ENCODE results near the gene HSPH1.
"Not testable (repeated sequence)": the region's sequence is repeated elsewhere in the genome, so short reads cannot be mapped to it uniquely, and the experiment has no call there.

The HSPH1 gene

DNA sequence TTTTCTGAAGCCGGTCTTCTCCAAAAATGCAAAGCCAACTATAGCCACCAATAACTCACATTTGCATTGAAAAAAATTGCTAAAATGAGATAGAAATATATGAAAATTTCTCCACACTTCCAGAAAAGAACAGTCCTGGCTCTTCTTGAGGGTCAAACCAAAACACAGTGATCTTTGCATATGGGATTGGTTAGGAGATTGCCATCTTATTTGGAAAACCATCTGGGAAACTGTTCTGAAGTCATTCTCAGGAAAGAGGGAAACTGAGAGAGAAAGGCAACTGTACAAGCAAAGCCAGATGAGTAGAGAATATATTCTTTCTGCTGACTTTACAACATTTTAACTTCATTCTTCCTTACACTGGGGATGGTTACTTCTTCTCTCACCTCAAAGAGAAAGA lies 54.6 kb downstream of the HSPH1 start:
- Mint-ChIP-seq H3K27ac (no peak overlapping the region), H3K4me1 (no peaks in the 10 kb centered on the region), H3K27me3 (peaks cover 0 to under 1% of the 10 kb centered on the region in 2 donors), H3K36me3 (no peaks in the 10 kb centered on the region), H3K9me3 (no peaks in the 10 kb centered on the region), H3K4me3 (no peak overlapping the region)
- DNase-seq (no peak), ATAC-seq (replicated peaks) (no peak)

DNA sequence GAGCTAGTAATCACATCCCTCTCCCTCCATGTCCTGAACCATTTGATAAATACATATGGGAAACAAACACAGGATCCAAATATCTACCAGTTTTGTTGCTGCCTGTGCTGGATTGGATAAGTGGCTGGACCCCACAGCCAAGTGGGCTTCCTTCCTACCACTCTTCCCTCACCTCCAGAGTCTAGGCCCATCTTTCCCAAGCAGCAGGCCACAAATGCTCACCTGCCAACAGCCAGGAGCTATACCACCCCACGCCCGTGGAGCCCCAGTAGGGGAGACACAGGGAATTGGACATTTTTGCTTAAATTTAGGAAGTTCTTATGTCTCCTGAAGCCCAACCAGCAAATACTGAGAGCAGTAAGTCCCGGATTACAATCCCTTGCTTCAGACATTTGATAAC lies 55.8 kb downstream of the HSPH1 start:
- no peaks in the 10 kb centered on the region for H3K9me3 Mint-ChIP-seq
- no peak for DNase-seq
- H3K27ac Mint-ChIP-seq, result no peak overlapping the region
- no peak overlapping the region for H3K4me3 Mint-ChIP-seq
- H3K27me3 Mint-ChIP-seq, result peaks cover 0 to 7% of the 10 kb centered on the region in 2 donors
- no peaks in the 10 kb centered on the region for H3K36me3 Mint-ChIP-seq
- ATAC-seq (replicated peaks), result no peak
- H3K4me1 Mint-ChIP-seq, result no peaks in the 10 kb centered on the region

DNA sequence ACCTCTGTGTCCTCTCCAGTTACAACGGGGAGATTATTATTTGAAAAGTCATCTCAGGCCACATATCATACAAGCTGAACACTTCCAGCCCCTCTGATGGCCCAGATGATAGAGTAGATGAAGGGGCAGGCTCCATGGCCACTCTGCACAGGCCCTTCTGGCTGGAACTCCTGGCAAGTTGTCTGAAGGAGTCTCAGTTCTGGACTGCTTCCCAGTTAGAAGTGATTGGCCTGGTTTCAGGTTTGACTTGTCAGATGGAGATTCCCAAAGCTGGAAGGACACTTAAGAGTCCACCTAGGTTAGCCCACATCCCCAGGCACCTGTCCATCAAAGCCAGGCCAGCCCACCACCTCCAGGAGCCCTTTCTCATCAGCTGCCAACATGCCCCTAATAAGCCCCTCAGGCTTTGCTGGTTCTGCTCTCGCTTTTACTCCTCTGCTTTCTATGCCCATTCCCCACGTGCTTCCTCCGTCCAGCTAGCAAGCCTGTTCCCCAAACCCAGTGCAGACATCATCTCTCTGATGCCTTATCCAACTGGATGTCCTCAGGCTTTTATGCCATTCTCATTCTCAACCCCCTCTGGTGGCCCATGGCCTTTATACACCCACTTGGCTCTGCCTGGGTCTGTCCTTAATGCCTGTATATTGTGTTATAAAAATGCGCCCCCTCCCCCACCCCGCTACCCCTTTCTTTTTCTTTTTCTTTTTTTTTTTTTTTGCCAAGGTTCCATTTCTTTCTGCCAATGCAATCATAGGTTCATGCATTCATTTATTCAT lies 56.5 kb downstream of the HSPH1 start:
- H3K36me3 Mint-ChIP-seq, result no peaks in the 10 kb centered on the region
- ATAC-seq (replicated peaks) (no peak), DNase-seq (no peak)
- no peaks in the 10 kb centered on the region for H3K4me1 Mint-ChIP-seq
- H3K27ac Mint-ChIP-seq, result no peak overlapping the region
- peaks cover 3 to 11% of the 10 kb centered on the region in 2 donors for H3K27me3 Mint-ChIP-seq
- no peaks in the 10 kb centered on the region for H3K9me3 Mint-ChIP-seq
- H3K4me3 Mint-ChIP-seq, result no peak overlapping the region

DNA sequence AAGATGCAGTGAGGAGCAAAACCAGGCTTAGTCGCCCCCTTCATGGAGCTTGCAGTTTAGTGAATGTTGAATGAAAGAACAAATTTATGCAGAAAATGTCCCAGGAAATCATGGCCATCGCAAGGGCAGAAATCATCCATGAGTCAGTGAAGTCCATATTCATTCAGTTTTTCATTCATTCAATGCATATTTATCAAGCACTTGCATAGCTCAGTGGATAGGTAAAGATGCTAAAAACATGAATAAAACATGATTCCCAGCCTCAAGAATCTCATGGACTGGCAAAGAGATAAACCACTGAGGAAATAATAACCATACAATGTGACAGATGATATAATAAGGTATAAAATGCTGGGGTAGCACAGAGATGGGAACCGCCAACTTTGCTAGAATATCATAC lies 58.8 kb downstream of the HSPH1 start:
- Mint-ChIP-seq H3K4me3 (no peak overlapping the region), H3K9me3 (no peaks in the 10 kb centered on the region), H3K36me3 (no peaks in the 10 kb centered on the region), H3K4me1 (no peaks in the 10 kb centered on the region), H3K27me3 (peaks cover 14 to 24% of the 10 kb centered on the region in 2 donors), H3K27ac (no peak overlapping the region)
- no peak for ATAC-seq (replicated peaks)
- no peak for DNase-seq

DNA sequence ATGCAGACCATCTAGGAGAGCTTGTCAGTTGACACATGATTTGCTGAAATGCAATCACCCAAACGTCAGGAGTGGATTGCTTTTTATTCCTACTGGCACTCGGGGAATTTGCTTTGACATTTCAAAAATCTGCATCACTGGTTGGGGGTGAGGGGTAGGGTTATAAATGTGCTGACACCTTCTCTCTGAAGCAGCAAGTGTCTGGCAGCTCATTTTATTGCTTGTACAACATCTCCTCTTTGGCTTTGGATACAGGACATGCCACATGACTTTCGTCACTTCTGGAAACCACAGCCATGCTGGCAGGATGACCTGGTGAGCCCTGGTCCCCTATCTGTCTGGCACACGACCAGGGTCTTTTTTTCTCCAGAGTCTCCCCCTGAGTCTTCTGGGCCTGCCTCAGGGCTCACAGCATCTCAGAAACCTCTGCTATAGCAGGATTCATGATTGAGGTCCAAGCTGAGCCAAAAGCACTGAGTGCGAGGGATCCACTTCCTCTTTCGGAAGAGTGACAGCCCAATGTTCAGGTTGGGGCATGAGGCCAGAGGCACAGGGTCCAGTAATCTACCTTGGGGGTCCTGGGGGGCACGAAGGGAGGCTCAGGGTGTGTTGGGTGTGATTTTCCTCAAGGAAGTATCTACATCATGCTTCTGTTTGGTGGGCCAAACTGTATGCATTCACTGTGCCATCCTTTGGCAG lies 60.1 kb downstream of the HSPH1 start:
- Mint-ChIP-seq H3K4me3 (no peak overlapping the region), H3K27ac (no peak overlapping the region), H3K36me3 (no peaks in the 10 kb centered on the region), H3K4me1 (no peaks in the 10 kb centered on the region), H3K27me3 (peaks cover 18 to 32% of the 10 kb centered on the region in 2 donors), H3K9me3 (no peaks in the 10 kb centered on the region)
- DNase-seq, result no peak
- no peak for ATAC-seq (replicated peaks)

DNA sequence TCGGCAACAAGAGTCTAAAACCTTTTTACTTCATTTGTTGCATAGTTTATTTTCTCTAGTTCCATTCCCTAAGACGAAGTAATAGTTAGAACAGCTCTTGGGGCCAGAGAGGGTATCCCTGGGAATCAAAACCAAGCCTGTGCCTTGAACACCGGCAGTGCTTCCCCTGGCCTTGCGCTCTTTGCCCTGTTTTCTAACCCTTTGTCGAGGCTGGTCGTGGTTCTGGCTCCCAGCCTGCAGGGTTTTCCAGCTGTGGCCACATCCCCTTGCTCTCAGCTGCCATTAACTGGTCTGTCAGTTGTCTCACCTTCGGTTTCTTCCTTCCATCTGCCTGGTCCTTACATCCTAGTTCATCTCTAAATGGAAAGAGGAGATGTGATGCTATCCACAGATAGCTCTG lies 61.0 kb downstream of the HSPH1 start:
- Mint-ChIP-seq H3K27me3 (peaks cover 19 to 34% of the 10 kb centered on the region in 2 donors), H3K4me1 (no peaks in the 10 kb centered on the region), H3K36me3 (no peaks in the 10 kb centered on the region), H3K4me3 (no peak overlapping the region), H3K27ac (no peak overlapping the region), H3K9me3 (no peaks in the 10 kb centered on the region)
- ATAC-seq (replicated peaks), result no peak
- no peak for DNase-seq

- H3K9me3 Mint-ChIP-seq; H3K4me1 Mint-ChIP-seq; H3K36me3 Mint-ChIP-seq; H3K4me3 Mint-ChIP-seq; DNase-seq; ATAC-seq (replicated peaks); H3K27ac Mint-ChIP-seq: not testable (repeated sequence)
- peaks cover 23 to 39% of the 10 kb centered on the region in 2 donors for H3K27me3 Mint-ChIP-seq
These were observed 63.7 kb downstream of the HSPH1 start for GRCh38 chr13:31097911-31098434.

GRCh38 chr13:31096654-31097302 lies 64.9 kb downstream of the HSPH1 start:
- no peak overlapping the region for H3K27ac Mint-ChIP-seq
- DNase-seq (no peak), ATAC-seq (replicated peaks) (no peak)
- no peaks in the 10 kb centered on the region for H3K9me3 Mint-ChIP-seq
- peaks cover 32 to 47% of the 10 kb centered on the region in 2 donors for H3K27me3 Mint-ChIP-seq
- H3K4me3 Mint-ChIP-seq, result no peak overlapping the region
- no peaks in the 10 kb centered on the region for H3K4me1 Mint-ChIP-seq
- no peaks in the 10 kb centered on the region for H3K36me3 Mint-ChIP-seq

- no peak for DNase-seq
- H3K27me3 Mint-ChIP-seq, result peaks cover 26 to 44% of the 10 kb centered on the region in 2 donors
- no peak overlapping the region for H3K4me3 Mint-ChIP-seq
- no peaks in the 10 kb centered on the region for H3K36me3 Mint-ChIP-seq
- no peak overlapping the region for H3K27ac Mint-ChIP-seq
- peaks cover 0 to 10% of the 10 kb centered on the region in 2 donors for H3K4me1 Mint-ChIP-seq
- no peak for ATAC-seq (replicated peaks)
- no peaks in the 10 kb centered on the region for H3K9me3 Mint-ChIP-seq
These were observed 67.2 kb downstream of the HSPH1 start for GRCh38 chr13:31094331-31095015.

DNA sequence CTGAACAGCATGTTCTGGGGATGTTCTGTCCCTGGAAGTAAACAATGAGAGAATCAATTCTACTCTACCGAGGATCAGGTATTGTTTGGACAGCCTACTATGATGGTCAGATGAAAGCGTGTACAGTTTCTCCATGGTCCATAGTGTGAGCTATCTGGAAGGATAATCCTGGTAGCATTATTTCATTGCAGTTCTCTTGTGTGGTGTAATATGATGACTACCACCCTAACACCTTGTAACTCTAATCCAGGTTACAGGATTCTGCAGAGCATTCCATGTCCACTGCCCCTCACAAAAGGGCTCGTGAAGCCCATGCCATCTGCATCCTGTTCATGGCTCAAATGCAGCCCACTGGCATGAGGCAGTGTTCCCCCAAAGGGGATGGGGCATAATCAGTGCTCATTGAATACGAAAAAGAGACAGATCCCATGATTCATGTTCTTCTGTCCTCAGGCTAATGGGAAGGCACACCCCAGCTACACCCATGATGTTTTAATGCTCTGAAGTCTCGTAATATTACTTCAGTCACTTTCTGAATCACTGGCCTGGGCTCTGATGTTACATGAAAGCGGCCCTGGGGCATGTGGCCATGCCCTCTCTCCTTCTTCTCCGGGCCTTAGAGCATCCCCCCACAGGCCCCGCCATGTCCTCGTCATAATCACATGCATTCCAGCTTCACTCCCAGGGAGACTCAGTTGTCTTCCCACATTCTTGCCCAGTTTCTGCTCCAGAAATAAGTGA lies 68.4 kb downstream of the HSPH1 start:
- H3K4me3 Mint-ChIP-seq, result no peak overlapping the region
- ATAC-seq (replicated peaks) (no peak), DNase-seq (no peak)
- H3K27ac Mint-ChIP-seq, result no peak overlapping the region
- H3K27me3 Mint-ChIP-seq, result peaks cover 22 to 40% of the 10 kb centered on the region in 2 donors
- H3K4me1 Mint-ChIP-seq, result peaks cover 0 to 10% of the 10 kb centered on the region in 2 donors
- H3K9me3 Mint-ChIP-seq, result no peaks in the 10 kb centered on the region
- H3K36me3 Mint-ChIP-seq, result no peaks in the 10 kb centered on the region

DNA sequence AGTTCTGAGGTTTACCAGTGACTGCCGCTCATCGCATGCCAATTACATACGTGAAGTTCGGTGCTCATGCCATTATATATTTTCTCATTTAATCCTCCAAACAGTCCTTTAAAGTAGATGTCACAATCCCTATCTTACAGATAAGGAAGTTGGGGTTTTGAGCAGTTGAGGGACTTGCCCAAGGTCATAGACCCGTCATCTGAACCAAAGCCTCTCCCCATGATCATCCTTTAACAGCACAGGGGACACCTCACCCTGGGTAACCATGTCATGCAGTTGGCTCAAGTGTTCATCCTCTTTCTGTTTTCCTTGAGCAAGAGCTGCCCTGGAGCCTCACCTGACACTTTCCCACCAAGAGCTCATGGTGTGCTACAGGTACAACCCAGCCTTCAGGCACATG lies 69.1 kb downstream of the HSPH1 start:
- Mint-ChIP-seq H3K4me3 (no peak overlapping the region), H3K4me1 (peaks cover 0 to 10% of the 10 kb centered on the region in 2 donors), H3K9me3 (no peaks in the 10 kb centered on the region), H3K27ac (no peak overlapping the region), H3K27me3 (peaks cover 24 to 37% of the 10 kb centered on the region in 2 donors), H3K36me3 (no peaks in the 10 kb centered on the region)
- ATAC-seq (replicated peaks), result no peak
- no peak for DNase-seq

- Mint-ChIP-seq H3K9me3 (no peaks in the 10 kb centered on the region), H3K36me3 (no peaks in the 10 kb centered on the region), H3K4me3 (peak overlapping the region in 1 of 2 donors; percentile 17), H3K4me1 (peaks cover 0 to 10% of the 10 kb centered on the region in 2 donors), H3K27ac (no peak overlapping the region), H3K27me3 (peaks cover 25 to 45% of the 10 kb centered on the region in 2 donors)
- DNase-seq, result no peak
- ATAC-seq (replicated peaks), result peak in 1 of 2 donors; percentile 38
These were observed 70.6 kb downstream of the HSPH1 start for GRCh38 chr13:31090961-31091624.

DNA sequence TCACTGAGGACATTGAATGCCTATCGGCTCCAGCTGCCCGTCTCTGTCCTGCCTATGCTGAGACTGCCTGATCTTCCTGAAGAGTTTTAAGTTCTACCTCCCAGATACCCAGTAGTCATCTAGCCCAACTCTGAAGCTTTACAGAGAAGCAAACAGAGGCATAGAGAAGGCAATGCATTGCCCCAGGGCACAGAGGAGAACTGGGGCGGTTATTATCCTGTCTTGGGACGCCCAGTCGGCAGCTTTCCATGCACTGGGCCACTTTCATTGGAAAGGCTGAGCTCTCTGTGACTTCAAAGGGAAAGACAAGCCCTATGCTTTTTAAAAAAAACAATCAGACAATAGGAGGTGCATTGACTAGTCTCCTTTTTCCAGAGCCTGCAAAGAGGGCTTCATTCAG lies 71.6 kb downstream of the HSPH1 start:
- no peak overlapping the region for H3K27ac Mint-ChIP-seq
- H3K4me3 Mint-ChIP-seq, result no peak overlapping the region
- H3K27me3 Mint-ChIP-seq, result peaks cover 25 to 47% of the 10 kb centered on the region in 2 donors
- ATAC-seq (replicated peaks) (no peak), DNase-seq (no peak)
- no peaks in the 10 kb centered on the region for H3K9me3 Mint-ChIP-seq
- H3K36me3 Mint-ChIP-seq, result no peaks in the 10 kb centered on the region
- peaks cover 0 to 10% of the 10 kb centered on the region in 2 donors for H3K4me1 Mint-ChIP-seq

All from stimulated activated naive B cell treated with anti-CD40 and anti-IgM and Interleukin-4, amounts not matched to agents 10 μg/mL and 1 μg/mL and 100 μg/mL, for 72 hours (primary cell).